CD4-positive, alpha-beta T cell (primary cell): ENCODE data around the gene ACSL3. TPM values are rescaled to one million over a fixed set of nuclear protein-coding genes. Genes with fewer than 3 reads are reported as not detected.

Experiments
- ATAC-seq: fragments of 200-7000 bp; cut with Tn5 transposase; one replicate; pipeline ENCODE4 v1.10.0; 2022; ENCODE audit warnings: mild to moderate bottlenecking; ENCODE audit not compliant: poor library complexity
- CTCF ChIA-PET: fragments of 350-600 bp; sonication (Branson Sonifier 250); formaldehyde crosslinking; loops from one replicate; lab custom pipeline; 2021; ENCODE audit warnings: antibody characterized with exemption, inconsistent platforms; lab: Charles Lee
- POLR2A ChIA-PET: fragments of 350-600 bp; sonication (Branson Sonifier 250); formaldehyde crosslinking; loops from one replicate; lab custom pipeline; 2021; ENCODE audit warnings: antibody characterized with exemption, inconsistent platforms; lab: Charles Lee
- DNase-seq, 14 experiments: peaks; one replicate each; pipeline ENCODE4 v3.0.0-alpha.2; 2013 to 2020; ENCODE audit warnings: mixed read lengths in 2 of 14
- H3K27ac ChIP-seq, 2 donors: one replicate each; pipeline versions ENCODE4 v1.5.1 to v1.7.0; 2013; ENCODE audit warnings: low read length in 2 of 2, low read depth in 1 of 2, mild to moderate bottlenecking in 1 of 2
- H3K27me3 ChIP-seq, 2 experiments: 1 replicate in 1 of 2; 2 replicates in 1 of 2; pipeline versions ENCODE4 v1.6.1 to v1.7.0; 2013; ENCODE audit warnings: low read length in 2 of 2, control low read depth in 1 of 2, mild to moderate bottlenecking in 1 of 2, moderate library complexity in 1 of 2; ENCODE audit not compliant: insufficient read depth in 2 of 2, control insufficient read depth in 1 of 2
- H3K36me3 ChIP-seq: one replicate; pipeline ENCODE4 v1.6.1; 2013; ENCODE audit warnings: low read length, control low read depth; ENCODE audit not compliant: insufficient read depth
- H3K4me1 ChIP-seq: one replicate; pipeline ENCODE4 v1.6.1; 2013; ENCODE audit warnings: low read length, control low read depth; ENCODE audit not compliant: insufficient read depth
- H3K4me3 ChIP-seq: one replicate; pipeline ENCODE4 v1.5.1; 2013; ENCODE audit warnings: mild to moderate bottlenecking, low read length, moderate library complexity
- H3K9me3 ChIP-seq, 2 experiments: 1 replicate in 1 of 2; 2 replicates in 1 of 2; pipeline versions ENCODE4 v1.6.1 to v1.7.0; 2013; ENCODE audit warnings: low read length in 2 of 2, mild to moderate bottlenecking in 2 of 2, control low read depth in 1 of 2, moderate library complexity in 1 of 2; ENCODE audit not compliant: control insufficient read depth in 1 of 2, insufficient read depth in 1 of 2
- H3K27ac Mint-ChIP-seq: one replicate; pipeline ENCODE4 v1.8.0; 2020; ENCODE audit warnings: mixed read lengths
- H3K27me3 Mint-ChIP-seq: one replicate; pipeline ENCODE4 v1.8.0; 2021; ENCODE audit warnings: mixed read lengths
- H3K36me3 Mint-ChIP-seq: one replicate; pipeline ENCODE4 v1.8.0; 2021; ENCODE audit warnings: low read depth, mixed read lengths
- H3K4me1 Mint-ChIP-seq: one replicate; pipeline ENCODE4 v1.8.0; 2021; ENCODE audit warnings: low read depth, mixed read lengths
- H3K4me3 Mint-ChIP-seq: one replicate; pipeline ENCODE4 v1.8.0; 2020; ENCODE audit warnings: mild to moderate bottlenecking, mixed read lengths
- H3K9me3 Mint-ChIP-seq: one replicate; pipeline ENCODE4 v1.8.0; 2020; ENCODE audit warnings: mixed read lengths
- CTCF ChIP-seq: fragments of 200-600 bp; IDR thresholded peaks from one replicate; pipeline ENCODE4 v1.8.0; 2022; ENCODE audit warnings: antibody characterized with exemption, mild to moderate bottlenecking
- intact Hi-C, 2 experiments: fragments of 100-400 bp; cut with DNase I in 1 of 2; cut with micrococcal nuclease in 1 of 2; formaldehyde crosslinking; loops; one replicate each; pipeline versions ENCODE4 v1.15.1 to v1.9.0; 2023 to 2025; cut with DNase I, micrococcal nuclease
- total RNA-seq, 174 experiments: library from RNA in 2 of 174; stranded (reverse) in 2 of 174; gene quantifications; one replicate each; pipeline ENCODE4 v1.2.3 and lab custom pipeline; 2021 to 2026

The ACSL3 gene
- total RNA-seq, 2 experiments from 2014 or later = 65.5 to 66.6 TPM

DNA sequence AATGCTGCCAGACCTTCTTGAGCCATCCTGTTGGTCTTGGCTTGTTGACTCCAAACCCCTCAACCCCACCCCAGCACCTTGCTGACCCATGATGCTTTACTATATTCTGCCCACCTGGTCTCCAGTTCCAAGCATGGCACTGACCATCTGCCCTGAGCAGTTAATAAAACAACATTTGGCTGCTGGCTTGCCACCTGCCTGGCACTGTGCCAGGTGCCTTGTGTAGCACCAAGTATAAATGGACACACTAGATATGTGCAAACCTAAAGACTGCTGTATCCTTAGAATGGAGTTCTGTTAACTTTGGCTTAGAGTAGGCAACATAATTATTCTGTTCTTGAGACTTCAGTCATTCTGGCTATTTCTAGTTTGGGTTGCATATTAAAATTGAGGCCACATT, 91.4 kb downstream of the ACSL3 start:
- H3K27ac Mint-ChIP-seq = no peak overlapping the region
- H3K4me3 Mint-ChIP-seq = no peak overlapping the region
- H3K9me3 Mint-ChIP-seq = no peaks in the 10 kb centered on the region
- POLR2A ChIA-PET = no interaction called here
- no peak for TF ChIP-seq CTCF
- CTCF ChIA-PET = interaction anchor here (0.7 kb wide), 1 partner anchor 1045 kb away, joined by 3 read pairs; no protein-coding TSS in a partner anchor
- no peak for ATAC-seq
- no peak overlapping the region for H3K27ac ChIP-seq
- no peaks in the 10 kb centered on the region for H3K36me3 ChIP-seq
- H3K4me1 Mint-ChIP-seq = no peaks in the 10 kb centered on the region
- intact Hi-C loops = no loop called here
- DNase-seq = peak in 1 of 14 experiments; percentile 12
- peaks cover 30% of the 10 kb centered on the region for H3K27me3 Mint-ChIP-seq
- H3K27me3 ChIP-seq = no peaks in the 10 kb centered on the region
- H3K36me3 Mint-ChIP-seq = no peaks in the 10 kb centered on the region
- H3K4me1 ChIP-seq = no peaks in the 10 kb centered on the region
- H3K9me3 ChIP-seq = no peaks in the 10 kb centered on the region
- H3K4me3 ChIP-seq = no peak overlapping the region

DNA sequence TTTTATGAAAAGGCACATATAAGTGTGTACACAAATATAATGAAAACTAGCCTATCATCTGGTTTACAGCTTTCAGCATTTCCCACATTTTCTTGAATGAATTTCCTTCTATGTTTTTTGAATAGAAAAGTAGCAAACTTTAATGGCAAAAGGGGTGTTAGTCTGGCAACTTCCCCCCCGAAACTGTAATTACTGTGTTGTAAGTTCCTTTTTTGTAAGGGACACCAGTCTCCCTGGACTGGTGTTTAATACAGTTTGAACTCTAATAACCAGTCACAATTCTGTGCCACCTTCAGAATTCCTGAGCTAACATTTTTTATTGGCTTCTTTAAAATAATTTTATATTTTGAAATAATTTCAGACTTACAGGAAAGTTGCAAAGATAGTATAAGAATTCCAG, 94.2 kb downstream of the ACSL3 start:
- no peak for ATAC-seq
- H3K27ac Mint-ChIP-seq = no peak overlapping the region
- Histone ChIP-seq H3K4me3 (no peak overlapping the region), H3K27ac (no peak overlapping the region), H3K27me3 (no peaks in the 10 kb centered on the region), H3K4me1 (no peaks in the 10 kb centered on the region), H3K9me3 (no peaks in the 10 kb centered on the region), H3K36me3 (no peaks in the 10 kb centered on the region)
- no peak overlapping the region for H3K4me3 Mint-ChIP-seq
- no peak for TF ChIP-seq CTCF
- intact Hi-C loops = no loop called here
- no peaks in the 10 kb centered on the region for H3K36me3 Mint-ChIP-seq
- ChIA-PET CTCF (no interaction called here), POLR2A (no interaction called here)
- no peak for DNase-seq
- H3K9me3 Mint-ChIP-seq = no peaks in the 10 kb centered on the region
- peaks cover 26% of the 10 kb centered on the region for H3K27me3 Mint-ChIP-seq
- no peaks in the 10 kb centered on the region for H3K4me1 Mint-ChIP-seq

- Mint-ChIP-seq H3K4me3 (no peak overlapping the region), H3K4me1 (no peaks in the 10 kb centered on the region), H3K27ac (no peak overlapping the region), H3K27me3 (peaks cover 21% of the 10 kb centered on the region), H3K9me3 (no peaks in the 10 kb centered on the region), H3K36me3 (no peaks in the 10 kb centered on the region)
- no peaks in the 10 kb centered on the region for H3K36me3 ChIP-seq
- H3K27me3 ChIP-seq = no peaks in the 10 kb centered on the region
- H3K27ac ChIP-seq = no peak overlapping the region
- DNase-seq (no peak), ATAC-seq (no peak)
- H3K4me3 ChIP-seq = no peak overlapping the region
- TF ChIP-seq CTCF = no peak
- H3K4me1 ChIP-seq = no peaks in the 10 kb centered on the region
- intact Hi-C loops = no loop called here
- POLR2A ChIA-PET = no interaction called here
- CTCF ChIA-PET = no interaction called here
- H3K9me3 ChIP-seq = no peaks in the 10 kb centered on the region
Observed at GRCh38 chr2:222959358-222959757, 98.5 kb downstream of the ACSL3 start.
